Nephron progenitor cell (in vitro differentiated cells): ENCODE data around the gene ROS1.

ENCODE experiments used
- DNase-seq: peaks from one replicate; pipeline ENCODE4 v3.0.0; 2021
- H3K27ac Mint-ChIP-seq: 2 replicates; pipeline ENCODE4 v1.8.0; 2021; ENCODE audit warnings: mild to moderate bottlenecking, moderate library complexity, mixed read lengths
- H3K27me3 Mint-ChIP-seq: 2 replicates; pipeline ENCODE4 v1.8.0; 2021; ENCODE audit warnings: mild to moderate bottlenecking, low read depth, mixed read lengths; ENCODE audit not compliant: poor library complexity
- H3K36me3 Mint-ChIP-seq: 2 replicates; pipeline ENCODE4 v1.8.0; 2021; ENCODE audit warnings: low read depth, mixed read lengths
- H3K4me1 Mint-ChIP-seq: 2 replicates; pipeline ENCODE4 v1.8.0; 2021; ENCODE audit warnings: mixed read lengths
- H3K4me3 Mint-ChIP-seq: 2 replicates; pipeline ENCODE4 v1.8.0; 2021; ENCODE audit warnings: mild to moderate bottlenecking, moderate library complexity, mixed read lengths
- H3K9me3 Mint-ChIP-seq: 2 replicates; pipeline ENCODE4 v1.8.0; 2021; ENCODE audit warnings: mild to moderate bottlenecking, moderate library complexity, mixed read lengths
- CTCF ChIP-seq: fragments of 200-600 bp; sonication (generic); IDR thresholded peaks from 2 replicates; pipeline ENCODE4 v1.5.0; 2021; ENCODE audit warnings: antibody characterized with exemption

Gene ROS1

DNA sequence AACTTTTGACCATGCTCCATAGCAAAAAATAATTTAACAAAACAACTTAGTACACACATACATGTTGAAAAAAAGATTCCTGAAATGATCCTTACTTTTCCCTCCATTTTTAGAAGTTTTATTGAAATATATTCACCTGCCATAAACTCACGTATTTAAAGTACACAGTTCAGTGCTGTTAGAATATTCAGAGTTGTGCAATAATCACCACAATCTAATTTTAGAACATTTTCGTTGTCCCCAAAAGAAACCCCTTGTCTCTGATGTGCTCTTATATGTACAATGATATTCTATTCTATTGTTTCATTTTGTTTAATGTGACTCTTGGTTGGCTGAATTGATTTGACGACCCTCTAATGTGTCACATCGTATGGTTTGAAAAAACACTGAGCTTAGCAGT, 15.9 kb downstream of the ROS1 start:
- H3K36me3 Mint-ChIP-seq = no peaks in the 10 kb centered on the region
- no peak overlapping the region for H3K27ac Mint-ChIP-seq
- H3K4me3 Mint-ChIP-seq = no peak overlapping the region
- H3K4me1 Mint-ChIP-seq = no peaks in the 10 kb centered on the region
- H3K9me3 Mint-ChIP-seq = no peaks in the 10 kb centered on the region
- no peak for DNase-seq
- no peak for TF ChIP-seq CTCF
- no peaks in the 10 kb centered on the region for H3K27me3 Mint-ChIP-seq

GRCh38 chr6:117409420-117409819, 16.3 kb downstream of the ROS1 start:
- Mint-ChIP-seq H3K4me3 (no peak overlapping the region), H3K36me3 (no peaks in the 10 kb centered on the region)
- no peak for TF ChIP-seq CTCF

DNA sequence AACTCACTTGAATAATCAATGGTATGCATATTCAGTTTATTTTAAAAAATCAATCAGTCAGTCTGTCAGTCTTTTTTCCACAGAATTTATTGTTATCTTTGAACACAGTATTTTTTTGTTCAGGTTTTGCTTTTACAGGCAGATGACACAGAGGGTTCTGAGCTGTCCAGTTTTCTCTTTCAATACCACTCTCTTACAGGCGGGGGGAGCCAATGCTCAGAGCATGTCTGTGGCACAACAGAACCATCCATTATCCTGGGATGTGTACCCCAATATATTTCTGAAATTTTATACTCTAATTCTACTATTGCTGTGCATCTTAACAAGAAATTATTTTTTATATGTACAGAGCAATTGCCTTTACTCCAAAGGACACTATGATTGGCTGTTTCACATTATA, 21.2 kb downstream of the ROS1 start:
- no peak for TF ChIP-seq CTCF
- Mint-ChIP-seq H3K27me3 (no peaks in the 10 kb centered on the region), H3K4me3 (no peak overlapping the region), H3K27ac (no peak overlapping the region), H3K36me3 (no peaks in the 10 kb centered on the region), H3K9me3 (no peaks in the 10 kb centered on the region), H3K4me1 (no peaks in the 10 kb centered on the region)
- no peak for DNase-seq

More at GRCh38 chr6:117409420-117409819, 16.3 kb downstream of the ROS1 start:
- no peaks in the 10 kb centered on the region for H3K9me3 Mint-ChIP-seq
- H3K27me3 Mint-ChIP-seq = no peaks in the 10 kb centered on the region
- no peak for DNase-seq
- no peak overlapping the region for H3K27ac Mint-ChIP-seq
- H3K4me1 Mint-ChIP-seq = no peaks in the 10 kb centered on the region

- H3K27me3 Mint-ChIP-seq = no peaks in the 10 kb centered on the region
- H3K4me3 Mint-ChIP-seq = no peak overlapping the region
- no peaks in the 10 kb centered on the region for H3K9me3 Mint-ChIP-seq
- H3K27ac Mint-ChIP-seq = no peak overlapping the region
- no peak for DNase-seq
- H3K36me3 Mint-ChIP-seq = no peaks in the 10 kb centered on the region
- no peak for TF ChIP-seq CTCF
- peaks cover under 1% of the 10 kb centered on the region for H3K4me1 Mint-ChIP-seq
These were observed 23.9 kb downstream of the ROS1 start for GRCh38 chr6:117401799-117402198.

DNA sequence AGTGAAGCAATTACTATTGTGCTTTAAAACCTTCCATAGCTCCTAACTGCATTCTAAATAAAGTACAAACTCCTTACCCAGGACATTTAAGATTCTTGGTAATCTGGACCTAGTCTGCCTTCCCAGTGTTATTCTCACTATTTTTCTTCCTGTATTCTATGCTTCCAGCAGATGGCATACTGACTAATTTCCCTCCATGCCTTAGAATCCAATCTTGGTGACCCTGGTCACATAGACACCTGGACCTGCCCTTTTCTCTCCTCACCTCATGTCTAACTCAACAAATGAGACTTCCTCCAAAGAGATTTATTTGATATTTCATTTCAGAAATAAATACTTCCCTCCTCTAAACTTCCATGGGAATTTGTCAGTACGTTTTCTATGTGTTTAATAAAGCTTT, 25.8 kb downstream of the ROS1 start:
- Mint-ChIP-seq H3K4me1 (peaks cover 8% of the 10 kb centered on the region), H3K36me3 (no peaks in the 10 kb centered on the region), H3K27me3 (no peaks in the 10 kb centered on the region), H3K9me3 (no peaks in the 10 kb centered on the region), H3K27ac (no peak overlapping the region), H3K4me3 (no peak overlapping the region)
- TF ChIP-seq CTCF = no peak
- DNase-seq = no peak

- H3K4me3 Mint-ChIP-seq = no peak overlapping the region
- peaks cover 8% of the 10 kb centered on the region for H3K4me1 Mint-ChIP-seq
- no peak for TF ChIP-seq CTCF
- no peak for DNase-seq
- no peaks in the 10 kb centered on the region for H3K36me3 Mint-ChIP-seq
- no peaks in the 10 kb centered on the region for H3K27me3 Mint-ChIP-seq
- no peaks in the 10 kb centered on the region for H3K9me3 Mint-ChIP-seq
- no peak overlapping the region for H3K27ac Mint-ChIP-seq
These were observed 26.6 kb downstream of the ROS1 start for GRCh38 chr6:117399126-117399525.
